Measurements from ENCODE around the gene MAD1L1.

The MAD1L1 gene

DNA sequence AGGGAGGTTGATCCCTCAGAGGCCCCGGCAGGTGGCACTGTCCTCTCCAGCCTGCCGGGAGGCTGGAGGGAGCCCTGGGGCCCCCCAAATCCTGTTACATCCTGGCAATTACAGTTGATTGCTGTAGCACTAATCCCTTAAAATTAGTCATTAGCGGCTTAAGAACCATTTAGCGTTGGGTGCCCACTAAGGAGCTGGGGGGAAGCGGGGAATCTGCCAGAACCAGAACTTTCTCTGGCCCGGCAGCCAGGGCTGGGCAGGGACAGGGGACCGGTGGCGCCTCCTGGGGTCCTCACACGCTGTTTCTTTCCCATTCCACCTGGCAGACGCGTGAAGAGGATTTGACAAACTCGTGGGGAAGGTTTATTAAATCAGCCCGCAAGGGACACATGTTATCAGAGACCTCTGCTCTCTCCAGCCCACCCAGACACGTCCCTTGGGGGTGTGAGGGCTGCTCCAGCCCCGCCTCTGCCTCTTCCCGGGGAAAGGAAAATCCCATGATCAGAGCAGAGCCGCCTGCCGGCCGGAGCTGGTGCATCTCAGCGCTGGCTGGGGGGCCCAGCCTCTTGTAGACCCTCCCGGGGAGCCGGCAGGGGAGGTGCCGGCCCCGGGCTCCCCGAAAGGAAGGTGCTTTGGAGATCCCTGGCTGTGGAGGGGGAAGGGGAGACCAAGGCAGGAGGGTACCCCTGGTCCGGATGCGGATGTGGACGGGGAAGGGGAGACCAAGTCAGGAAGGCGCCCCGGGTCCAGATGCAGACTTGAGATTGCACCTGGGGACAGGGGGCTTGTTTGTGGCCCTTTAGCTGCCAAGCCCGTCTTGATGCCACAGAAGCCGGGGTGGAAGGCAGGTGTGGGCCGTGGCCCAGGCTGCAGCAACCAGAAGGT, 420.0 kb downstream of the MAD1L1 start:
- Histone ChIP-seq H3K9ac (ENCODE audit: low read depth, low read length) (no peak overlapping the region), H3K4me1 (ENCODE audit: control insufficient read depth, insufficient read depth, low read length) (no peaks in the 10 kb centered on the region)

DNA sequence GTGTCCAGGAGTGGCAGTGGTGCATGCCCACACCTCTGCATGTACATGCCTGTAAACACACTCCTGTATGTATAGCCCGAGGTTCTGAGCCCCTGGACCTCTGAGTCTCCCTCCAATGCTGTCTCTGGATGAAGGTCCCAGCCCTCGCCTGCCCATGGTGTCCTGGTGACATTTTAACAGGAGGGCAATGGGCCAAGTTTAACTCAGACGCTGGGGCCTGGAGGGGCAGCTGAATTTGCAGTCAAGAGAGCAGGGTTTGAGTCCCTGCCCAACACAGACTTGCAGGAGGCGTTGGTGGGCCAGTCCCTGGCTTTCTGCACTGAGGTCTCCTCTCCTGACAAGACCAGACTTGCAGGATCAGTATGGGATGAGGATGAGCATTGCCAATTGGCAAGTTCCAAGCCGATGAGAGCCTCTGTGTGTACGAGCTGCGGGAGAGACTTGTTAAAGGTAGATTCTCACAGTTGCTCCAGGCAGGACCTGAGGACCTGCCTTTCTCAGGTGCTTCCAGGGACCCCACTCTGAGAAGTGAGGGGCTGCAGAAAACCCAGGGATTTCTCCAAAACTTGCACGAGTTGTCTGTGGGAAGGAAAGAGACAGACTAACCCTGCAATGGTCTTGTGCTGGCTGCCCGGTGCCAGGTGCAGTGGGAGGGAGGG, 420.8 kb downstream of the MAD1L1 start:
- Histone ChIP-seq H3K4me3 (ENCODE audit: low read depth, low read length) (no peak overlapping the region), H3K9ac (ENCODE audit: low read depth, low read length) (no peak overlapping the region), H3K4me1 (ENCODE audit: control insufficient read depth, insufficient read depth, low read length) (no peaks in the 10 kb centered on the region), H3K27me3 (ENCODE audit: control insufficient read depth, insufficient read depth, low read length) (no peaks in the 10 kb centered on the region), H3K9me3 (ENCODE audit: control insufficient read depth, insufficient read depth, low read length) (no peaks in the 10 kb centered on the region), H3K36me3 (ENCODE audit: control insufficient read depth, insufficient read depth, low read length) (no peaks in the 10 kb centered on the region)

More for the DNA sequence above, 420.0 kb downstream of the MAD1L1 start:
- no peaks in the 10 kb centered on the region for H3K36me3 ChIP-seq (ENCODE audit: control insufficient read depth, insufficient read depth, low read length)
- no peak overlapping the region for H3K4me3 ChIP-seq (ENCODE audit: low read depth, low read length)
- H3K27me3 ChIP-seq (ENCODE audit: control insufficient read depth, insufficient read depth, low read length) = no peaks in the 10 kb centered on the region
- no peaks in the 10 kb centered on the region for H3K9me3 ChIP-seq (ENCODE audit: control insufficient read depth, insufficient read depth, low read length)

DNA sequence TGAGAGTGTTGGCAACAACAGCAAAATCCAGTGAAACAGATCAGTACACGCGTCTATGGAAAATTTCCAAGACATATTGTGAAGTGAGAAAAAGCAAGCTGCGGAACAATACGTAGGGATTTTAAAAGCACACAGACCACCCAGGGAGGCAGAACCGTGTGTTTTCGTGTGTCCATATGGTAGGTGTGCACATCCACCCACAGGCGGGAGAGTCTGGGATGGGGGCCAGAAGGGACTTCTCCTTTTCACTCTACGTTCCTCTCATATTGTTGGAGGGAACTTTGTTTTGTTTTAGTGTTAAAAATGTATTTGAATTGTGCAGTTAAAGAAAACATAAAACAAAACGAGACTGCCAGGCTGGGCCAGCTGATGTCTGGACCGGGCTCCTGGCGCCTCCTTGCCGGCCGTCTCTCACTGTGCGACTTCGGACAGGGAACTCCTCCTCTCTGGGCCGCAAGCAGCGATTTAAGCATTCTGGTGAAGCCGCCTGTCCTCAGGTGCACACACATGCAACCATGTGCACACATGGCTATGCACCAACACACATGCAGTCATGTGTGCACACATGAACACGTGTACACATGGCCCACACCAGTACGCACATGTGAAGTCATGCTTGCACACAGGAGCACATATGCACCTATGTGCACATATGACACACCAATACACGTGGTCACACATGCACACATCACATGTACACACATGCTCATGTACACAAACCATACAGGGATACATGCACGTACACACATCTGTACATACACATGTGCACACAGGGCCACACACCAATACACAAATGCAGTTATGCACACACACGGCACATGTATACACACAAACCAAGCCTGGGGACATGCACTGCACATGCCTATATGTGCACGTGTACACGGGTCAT, 421.5 kb downstream of the MAD1L1 start:
- Histone ChIP-seq H3K9ac (ENCODE audit: low read depth, low read length) (no peak overlapping the region), H3K9me3 (ENCODE audit: control insufficient read depth, insufficient read depth, low read length) (no peaks in the 10 kb centered on the region), H3K4me3 (ENCODE audit: low read depth, low read length) (no peak overlapping the region), H3K27me3 (ENCODE audit: control insufficient read depth, insufficient read depth, low read length) (no peaks in the 10 kb centered on the region), H3K36me3 (ENCODE audit: control insufficient read depth, insufficient read depth, low read length) (no peaks in the 10 kb centered on the region), H3K4me1 (ENCODE audit: control insufficient read depth, insufficient read depth, low read length) (no peaks in the 10 kb centered on the region)

DNA sequence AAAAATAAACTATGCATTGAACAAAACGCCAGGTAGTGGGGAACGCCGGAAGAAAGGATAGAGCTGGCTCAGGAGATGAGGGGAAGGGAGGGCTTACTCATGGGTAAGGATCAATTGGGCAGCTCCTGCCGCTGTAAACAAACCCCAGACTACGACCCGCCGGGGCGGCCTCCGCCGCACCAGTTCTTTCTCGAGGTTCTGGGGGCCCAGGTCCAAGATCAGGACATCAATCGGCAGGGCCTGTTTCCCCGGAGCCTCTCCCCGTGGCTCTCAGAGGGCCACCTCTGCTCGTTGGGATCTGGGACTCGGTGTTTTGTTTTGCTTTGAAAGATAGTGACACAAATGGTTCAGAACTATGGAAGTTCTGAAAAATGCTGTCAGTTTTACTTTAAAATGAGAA, 422.2 kb downstream of the MAD1L1 start:
- no peak overlapping the region for H3K4me3 ChIP-seq (ENCODE audit: low read depth, low read length)
- no peaks in the 10 kb centered on the region for H3K27me3 ChIP-seq (ENCODE audit: control insufficient read depth, insufficient read depth, low read length)
- no peaks in the 10 kb centered on the region for H3K4me1 ChIP-seq (ENCODE audit: control insufficient read depth, insufficient read depth, low read length)
- H3K36me3 ChIP-seq (ENCODE audit: control insufficient read depth, insufficient read depth, low read length) = no peaks in the 10 kb centered on the region
- H3K9ac ChIP-seq (ENCODE audit: low read depth, low read length) = no peak overlapping the region
- H3K9me3 ChIP-seq (ENCODE audit: control insufficient read depth, insufficient read depth, low read length) = no peaks in the 10 kb centered on the region

DNA sequence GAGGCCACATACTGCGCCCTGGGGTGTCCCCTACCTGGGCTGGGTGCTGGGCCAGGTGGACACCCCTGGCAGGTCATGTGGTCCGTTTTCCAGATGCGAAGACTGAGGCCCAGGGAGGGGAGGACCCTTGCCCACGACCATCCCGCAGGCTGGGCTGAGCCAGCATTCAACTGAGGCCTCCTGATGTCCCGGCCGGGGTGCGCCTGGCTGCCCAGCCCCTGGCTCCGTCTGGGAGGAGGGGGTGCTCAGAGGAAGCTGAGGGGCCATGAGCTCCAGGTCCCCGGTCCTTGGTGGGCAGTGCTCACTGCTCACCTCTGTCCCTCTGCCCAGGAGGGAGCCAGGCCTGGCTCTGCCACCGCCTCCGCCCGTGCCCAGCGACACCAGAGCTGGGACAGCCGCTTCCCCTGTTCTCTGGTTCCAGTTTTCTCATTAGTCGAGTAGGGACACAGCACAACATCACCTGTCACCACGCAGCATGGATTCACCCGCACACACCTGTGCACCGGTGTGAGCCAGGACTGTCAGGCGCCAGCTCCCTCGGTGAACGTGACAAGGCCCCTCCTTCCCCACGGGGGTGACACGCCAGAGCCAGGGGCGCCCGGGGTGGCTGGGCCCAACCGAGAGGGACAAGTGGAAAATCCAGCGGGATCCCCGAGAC, 423.0 kb downstream of the MAD1L1 start:
- no peak overlapping the region for H3K4me3 ChIP-seq (ENCODE audit: low read depth, low read length)
- no peaks in the 10 kb centered on the region for H3K27me3 ChIP-seq (ENCODE audit: control insufficient read depth, insufficient read depth, low read length)
- H3K36me3 ChIP-seq (ENCODE audit: control insufficient read depth, insufficient read depth, low read length) = no peaks in the 10 kb centered on the region

DNA sequence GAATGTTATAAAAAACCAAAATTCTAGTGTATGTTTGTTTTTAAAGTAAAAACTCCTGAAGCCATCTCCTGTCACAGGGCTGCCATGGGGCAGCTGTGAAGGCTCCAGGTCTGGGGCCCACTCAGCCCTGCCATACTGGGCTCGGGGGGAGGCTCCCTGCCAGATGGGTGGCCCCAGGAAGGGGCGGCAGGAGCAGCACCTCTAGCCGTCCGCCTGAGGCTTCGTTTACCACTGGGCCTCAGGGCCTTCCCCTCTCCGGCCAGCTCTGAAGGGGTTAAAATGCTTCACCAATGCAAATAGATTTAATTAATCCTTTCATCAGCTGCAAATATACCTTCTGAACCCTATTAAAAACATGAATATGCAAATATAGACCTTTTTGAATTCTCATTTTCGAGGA, 423.7 kb downstream of the MAD1L1 start:
- Histone ChIP-seq H3K27me3 (ENCODE audit: control insufficient read depth, insufficient read depth, low read length) (no peaks in the 10 kb centered on the region), H3K4me3 (ENCODE audit: low read depth, low read length) (no peak overlapping the region), H3K36me3 (ENCODE audit: control insufficient read depth, insufficient read depth, low read length) (no peaks in the 10 kb centered on the region), H3K9ac (ENCODE audit: low read depth, low read length) (no peak overlapping the region), H3K4me1 (ENCODE audit: control insufficient read depth, insufficient read depth, low read length) (no peaks in the 10 kb centered on the region), H3K9me3 (ENCODE audit: control insufficient read depth, insufficient read depth, low read length) (no peaks in the 10 kb centered on the region)

More for the DNA sequence above, 423.0 kb downstream of the MAD1L1 start:
- H3K9ac ChIP-seq (ENCODE audit: low read depth, low read length) = no peak overlapping the region
- no peaks in the 10 kb centered on the region for H3K4me1 ChIP-seq (ENCODE audit: control insufficient read depth, insufficient read depth, low read length)
- no peaks in the 10 kb centered on the region for H3K9me3 ChIP-seq (ENCODE audit: control insufficient read depth, insufficient read depth, low read length)

DNA sequence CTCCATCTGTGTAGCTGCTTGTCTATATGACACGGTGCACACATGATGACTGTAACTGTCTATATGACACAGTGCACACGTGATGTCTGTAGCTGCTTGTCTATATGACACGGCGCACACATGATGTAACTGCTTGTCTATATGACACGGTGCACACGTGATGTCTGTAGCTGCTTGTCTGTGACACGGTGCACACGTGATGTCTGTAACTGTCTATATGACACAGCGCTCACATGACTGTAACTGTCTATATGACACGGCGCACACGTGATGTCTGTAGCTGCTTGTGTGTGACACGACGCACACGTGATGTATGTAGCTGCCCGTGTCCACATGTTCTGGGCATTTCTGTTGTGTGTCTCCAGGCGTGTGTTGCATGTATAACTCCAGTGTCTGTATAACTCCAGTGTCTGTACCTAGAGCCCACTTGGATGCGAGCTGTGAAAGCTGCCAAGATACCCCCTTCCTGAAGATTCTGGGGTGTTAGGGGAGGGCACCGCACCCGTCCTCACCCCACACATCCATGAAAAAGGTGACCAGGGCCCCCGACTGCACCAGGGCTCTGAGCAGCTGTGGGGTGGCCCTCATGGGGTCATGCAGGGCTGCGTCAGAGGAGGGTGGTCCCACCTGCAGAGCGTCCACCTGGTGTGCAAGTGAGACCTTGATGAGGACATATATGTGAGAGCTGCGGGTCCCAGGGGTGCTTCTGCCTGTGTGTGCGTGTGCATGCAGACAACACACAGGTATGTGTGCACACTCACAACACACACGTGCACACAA, 424.7 kb downstream of the MAD1L1 start:
- H3K4me1 ChIP-seq (ENCODE audit: control insufficient read depth, insufficient read depth, low read length) = no peaks in the 10 kb centered on the region
- H3K27me3 ChIP-seq (ENCODE audit: control insufficient read depth, insufficient read depth, low read length) = no peaks in the 10 kb centered on the region
- H3K9me3 ChIP-seq (ENCODE audit: control insufficient read depth, insufficient read depth, low read length) = no peaks in the 10 kb centered on the region
- no peak overlapping the region for H3K9ac ChIP-seq (ENCODE audit: low read depth, low read length)
- H3K4me3 ChIP-seq (ENCODE audit: low read depth, low read length) = no peak overlapping the region
- H3K36me3 ChIP-seq (ENCODE audit: control insufficient read depth, insufficient read depth, low read length) = no peaks in the 10 kb centered on the region

DNA sequence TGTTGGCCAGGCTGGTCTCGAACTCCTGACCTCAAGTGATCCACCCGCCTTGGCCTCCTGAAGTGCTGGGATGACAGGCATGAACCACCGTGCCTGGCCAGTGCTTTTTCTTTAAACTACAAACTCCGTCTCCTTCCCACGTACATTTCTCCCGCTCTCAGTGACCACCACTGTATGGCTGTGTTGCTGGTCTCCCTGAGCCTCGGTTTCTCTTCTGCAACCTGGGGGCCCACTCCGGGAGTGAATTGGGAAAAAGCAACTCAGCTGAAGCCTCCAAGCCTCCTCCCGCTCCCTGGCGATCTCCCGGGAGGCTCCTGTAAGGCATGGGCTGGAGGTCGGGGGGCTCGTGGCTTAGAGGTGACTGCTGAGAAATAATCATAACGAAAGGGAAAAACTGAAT, 426.4 kb downstream of the MAD1L1 start:
- Histone ChIP-seq H3K4me1 (ENCODE audit: control insufficient read depth, insufficient read depth, low read length) (no peaks in the 10 kb centered on the region), H3K27me3 (ENCODE audit: control insufficient read depth, insufficient read depth, low read length) (no peaks in the 10 kb centered on the region), H3K9ac (ENCODE audit: low read depth, low read length) (no peak overlapping the region), H3K9me3 (ENCODE audit: control insufficient read depth, insufficient read depth, low read length) (peaks cover 6% of the 10 kb centered on the region), H3K4me3 (ENCODE audit: low read depth, low read length) (no peak overlapping the region), H3K36me3 (ENCODE audit: control insufficient read depth, insufficient read depth, low read length) (no peaks in the 10 kb centered on the region)

DNA sequence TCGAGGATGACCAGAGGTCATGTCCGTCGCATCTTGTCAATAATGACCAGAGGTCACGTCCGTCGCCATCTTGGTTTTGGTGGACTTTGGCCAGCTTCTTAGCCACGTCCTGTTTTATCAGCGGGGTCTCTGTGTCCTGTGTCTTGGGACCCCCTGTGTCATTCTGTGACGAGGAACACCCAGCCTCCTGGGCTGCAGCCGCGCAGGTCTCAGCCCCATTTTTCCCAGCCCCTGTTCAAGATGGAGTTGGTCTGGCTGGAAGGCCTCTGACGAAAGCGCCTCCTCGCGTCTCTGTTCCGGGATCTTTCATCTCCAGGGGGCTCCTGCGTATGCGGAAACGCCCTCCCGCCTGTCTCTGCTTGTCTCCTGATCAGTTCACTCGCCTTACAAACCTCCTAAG, 428.4 kb downstream of the MAD1L1 start:
- H3K4me1 ChIP-seq (ENCODE audit: control insufficient read depth, insufficient read depth, low read length) = no peaks in the 10 kb centered on the region
- no peaks in the 10 kb centered on the region for H3K27me3 ChIP-seq (ENCODE audit: control insufficient read depth, insufficient read depth, low read length)
- H3K4me3 ChIP-seq (ENCODE audit: low read depth, low read length) = no peak overlapping the region
- H3K9me3 ChIP-seq (ENCODE audit: control insufficient read depth, insufficient read depth, low read length) = peaks cover 9% of the 10 kb centered on the region
- no peak overlapping the region for H3K9ac ChIP-seq (ENCODE audit: low read depth, low read length)
- no peaks in the 10 kb centered on the region for H3K36me3 ChIP-seq (ENCODE audit: control insufficient read depth, insufficient read depth, low read length)

DNA sequence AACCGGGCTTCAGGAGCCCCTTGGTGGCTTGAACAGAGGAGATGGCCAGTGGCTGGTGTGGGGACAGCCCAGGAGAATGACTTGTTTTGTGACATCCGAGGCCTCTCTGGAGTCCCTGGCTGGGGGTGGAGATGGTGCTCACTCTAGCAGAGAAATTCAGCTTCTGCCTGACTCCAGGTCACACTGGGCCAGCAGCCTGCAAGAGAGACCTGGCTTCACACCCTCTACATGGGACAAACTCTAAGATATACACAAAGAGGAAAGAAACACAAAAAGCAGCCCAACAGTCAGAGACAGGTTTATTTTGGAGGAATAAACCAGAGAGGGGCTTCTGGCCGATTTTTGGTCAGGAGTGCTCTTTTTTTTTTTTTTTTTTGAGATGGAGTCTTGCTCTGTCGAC, 429.8 kb downstream of the MAD1L1 start:
- no peaks in the 10 kb centered on the region for H3K27me3 ChIP-seq (ENCODE audit: control insufficient read depth, insufficient read depth, low read length)
- no peak overlapping the region for H3K9ac ChIP-seq (ENCODE audit: low read depth, low read length)
- H3K9me3 ChIP-seq (ENCODE audit: control insufficient read depth, insufficient read depth, low read length) = peaks cover 9% of the 10 kb centered on the region
- no peaks in the 10 kb centered on the region for H3K4me1 ChIP-seq (ENCODE audit: control insufficient read depth, insufficient read depth, low read length)
- no peaks in the 10 kb centered on the region for H3K36me3 ChIP-seq (ENCODE audit: control insufficient read depth, insufficient read depth, low read length)
- H3K4me3 ChIP-seq (ENCODE audit: low read depth, low read length) = no peak overlapping the region

DNA sequence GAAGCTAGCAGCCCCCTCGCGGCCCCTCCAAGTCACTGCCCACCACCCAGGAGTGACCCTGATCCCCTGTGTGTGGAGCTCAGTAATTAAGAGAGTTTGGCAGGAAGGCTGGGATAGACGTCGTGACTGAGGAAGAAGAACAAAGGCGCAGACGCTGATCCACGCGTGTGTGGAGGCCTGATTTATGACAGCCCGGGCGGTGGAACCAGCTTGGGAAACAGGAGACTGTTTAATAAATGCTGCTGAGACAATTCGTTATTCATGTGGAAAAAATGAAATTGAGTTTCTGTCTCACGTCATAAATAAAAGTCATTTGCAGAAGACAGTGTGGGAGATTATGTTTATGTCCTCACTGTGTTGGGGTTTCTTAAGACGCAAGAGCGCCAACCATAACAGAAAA, 431.8 kb downstream of the MAD1L1 start:
- Histone ChIP-seq H3K27me3 (ENCODE audit: control insufficient read depth, insufficient read depth, low read length) (no peaks in the 10 kb centered on the region), H3K4me1 (ENCODE audit: control insufficient read depth, insufficient read depth, low read length) (no peaks in the 10 kb centered on the region), H3K4me3 (ENCODE audit: low read depth, low read length) (no peak overlapping the region), H3K36me3 (ENCODE audit: control insufficient read depth, insufficient read depth, low read length) (no peaks in the 10 kb centered on the region), H3K9ac (ENCODE audit: low read depth, low read length) (no peak overlapping the region), H3K9me3 (ENCODE audit: control insufficient read depth, insufficient read depth, low read length) (peaks cover 9% of the 10 kb centered on the region)
